Measurements from ENCODE around the gene KCNH5.

Gene KCNH5

GRCh38 chr14:62743560-62743959 is 301.7 kb downstream of the KCNH5 start:
- no peak for DNase-seq (ENCODE audit: low spot score)

GRCh38 chr14:62743118-62743517 is 302.1 kb downstream of the KCNH5 start:
- no peak for DNase-seq (ENCODE audit: low spot score)

GRCh38 chr14:62739647-62740046 is 305.6 kb downstream of the KCNH5 start:
- no peak for DNase-seq (ENCODE audit: low spot score)

- no peak for DNase-seq (ENCODE audit: low spot score)
These were observed 308.9 kb downstream of the KCNH5 start for GRCh38 chr14:62736048-62737043.

GRCh38 chr14:62734831-62735230 is 310.4 kb downstream of the KCNH5 start:
- no peak for DNase-seq (ENCODE audit: low spot score)

- DNase-seq (ENCODE audit: low spot score): no peak
These were observed 322.9 kb downstream of the KCNH5 start for GRCh38 chr14:62722406-62722805.

GRCh38 chr14:62718629-62719028 is 326.6 kb downstream of the KCNH5 start:
- no peak for DNase-seq (ENCODE audit: low spot score)

- DNase-seq (ENCODE audit: low spot score): no peak
These were observed 333.8 kb downstream of the KCNH5 start for GRCh38 chr14:62711351-62712023.

GRCh38 chr14:62710811-62711210 is 334.4 kb downstream of the KCNH5 start:
- DNase-seq (ENCODE audit: low spot score): no peak

- DNase-seq (ENCODE audit: low spot score): no peak
These were observed 335.5 kb downstream of the KCNH5 start for GRCh38 chr14:62709773-62710172.

- DNase-seq (ENCODE audit: low spot score): no peak
These were observed 339.0 kb downstream of the KCNH5 start for GRCh38 chr14:62706217-62706616.

- DNase-seq (ENCODE audit: low spot score): no peak
These were observed 347.8 kb downstream of the KCNH5 start for GRCh38 chr14:62697461-62697860.

GRCh38 chr14:62696929-62697328 is 348.3 kb downstream of the KCNH5 start:
- DNase-seq (ENCODE audit: low spot score): no peak

GRCh38 chr14:62696331-62696924 is 348.8 kb downstream of the KCNH5 start:
- no peak for DNase-seq (ENCODE audit: low spot score)

GRCh38 chr14:62694075-62694474 is 351.2 kb downstream of the KCNH5 start:
- no peak for DNase-seq (ENCODE audit: low spot score)

- DNase-seq (ENCODE audit: low spot score): no peak
These were observed 352.7 kb downstream of the KCNH5 start for GRCh38 chr14:62692490-62693106.

GRCh38 chr14:62691647-62692489 is 353.4 kb downstream of the KCNH5 start:
- no peak for DNase-seq (ENCODE audit: low spot score)

GRCh38 chr14:62689733-62690132 is 355.5 kb downstream of the KCNH5 start:
- DNase-seq (ENCODE audit: low spot score): no peak

- DNase-seq (ENCODE audit: low spot score): no peak
These were observed 357.4 kb downstream of the KCNH5 start for GRCh38 chr14:62687818-62688217.

GRCh38 chr14:62684376-62684775 is 360.9 kb downstream of the KCNH5 start:
- no peak for DNase-seq (ENCODE audit: low spot score)

GRCh38 chr14:62682208-62682607 is 363.1 kb downstream of the KCNH5 start:
- DNase-seq (ENCODE audit: low spot score): no peak

Data from SK-N-DZ (cell line).